ENCODE data around the gene CORO7. TPM values are rescaled to one million over a fixed set of nuclear protein-coding genes. Genes with fewer than 3 reads are reported as not detected.

Gene CORO7
- total RNA-seq, 1 donor from 2014 or later, result 25.7 TPM

DNA sequence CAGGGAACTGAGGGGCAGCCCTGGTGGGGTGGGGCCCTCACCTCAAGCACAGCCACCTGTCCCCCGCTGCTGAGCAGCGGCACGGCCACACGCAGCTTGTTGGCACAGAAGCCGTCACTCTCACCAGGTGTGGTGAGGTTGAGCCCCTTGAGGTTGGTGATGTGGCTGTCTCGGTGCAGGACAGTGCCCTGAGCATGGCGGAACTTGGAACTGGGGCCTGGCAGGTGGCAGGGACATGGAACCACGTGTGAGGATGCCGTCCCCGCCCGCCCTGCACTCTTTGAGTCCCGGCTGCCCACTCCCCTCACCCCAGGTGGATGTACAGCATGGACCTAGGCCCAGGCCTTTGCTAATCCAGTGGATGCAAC is 54.5 kb downstream of the CORO7 start:
- H3K27me3 Mint-ChIP-seq, result no peaks in the 10 kb centered on the region
- no peaks in the 10 kb centered on the region for H3K4me1 Mint-ChIP-seq (ENCODE audit: low read depth)
- no peak overlapping the region for H3K27ac Mint-ChIP-seq
- H3K4me3 Mint-ChIP-seq (ENCODE audit: low read depth), result no peak overlapping the region
- TF ChIP-seq, protein P1, sequence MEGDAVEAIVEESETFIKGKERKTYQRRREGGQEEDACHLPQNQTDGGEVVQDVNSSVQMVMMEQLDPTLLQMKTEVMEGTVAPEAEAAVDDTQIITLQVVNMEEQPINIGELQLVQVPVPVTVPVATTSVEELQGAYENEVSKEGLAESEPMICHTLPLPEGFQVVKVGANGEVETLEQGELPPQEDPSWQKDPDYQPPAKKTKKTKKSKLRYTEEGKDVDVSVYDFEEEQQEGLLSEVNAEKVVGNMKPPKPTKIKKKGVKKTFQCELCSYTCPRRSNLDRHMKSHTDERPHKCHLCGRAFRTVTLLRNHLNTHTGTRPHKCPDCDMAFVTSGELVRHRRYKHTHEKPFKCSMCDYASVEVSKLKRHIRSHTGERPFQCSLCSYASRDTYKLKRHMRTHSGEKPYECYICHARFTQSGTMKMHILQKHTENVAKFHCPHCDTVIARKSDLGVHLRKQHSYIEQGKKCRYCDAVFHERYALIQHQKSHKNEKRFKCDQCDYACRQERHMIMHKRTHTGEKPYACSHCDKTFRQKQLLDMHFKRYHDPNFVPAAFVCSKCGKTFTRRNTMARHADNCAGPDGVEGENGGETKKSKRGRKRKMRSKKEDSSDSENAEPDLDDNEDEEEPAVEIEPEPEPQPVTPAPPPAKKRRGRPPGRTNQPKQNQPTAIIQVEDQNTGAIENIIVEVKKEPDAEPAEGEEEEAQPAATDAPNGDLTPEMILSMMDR (IDR thresholded peaks at IDR 0.05; ENCODE audit: unreplicated experiment), result no peak
- DNase-seq (ENCODE audit: low spot score, unreplicated experiment), result no peak
- no peaks in the 10 kb centered on the region for H3K9me3 Mint-ChIP-seq (ENCODE audit: low read depth)
- peaks cover 4% of the 10 kb centered on the region for H3K36me3 Mint-ChIP-seq (ENCODE audit: insufficient read depth)

DNA sequence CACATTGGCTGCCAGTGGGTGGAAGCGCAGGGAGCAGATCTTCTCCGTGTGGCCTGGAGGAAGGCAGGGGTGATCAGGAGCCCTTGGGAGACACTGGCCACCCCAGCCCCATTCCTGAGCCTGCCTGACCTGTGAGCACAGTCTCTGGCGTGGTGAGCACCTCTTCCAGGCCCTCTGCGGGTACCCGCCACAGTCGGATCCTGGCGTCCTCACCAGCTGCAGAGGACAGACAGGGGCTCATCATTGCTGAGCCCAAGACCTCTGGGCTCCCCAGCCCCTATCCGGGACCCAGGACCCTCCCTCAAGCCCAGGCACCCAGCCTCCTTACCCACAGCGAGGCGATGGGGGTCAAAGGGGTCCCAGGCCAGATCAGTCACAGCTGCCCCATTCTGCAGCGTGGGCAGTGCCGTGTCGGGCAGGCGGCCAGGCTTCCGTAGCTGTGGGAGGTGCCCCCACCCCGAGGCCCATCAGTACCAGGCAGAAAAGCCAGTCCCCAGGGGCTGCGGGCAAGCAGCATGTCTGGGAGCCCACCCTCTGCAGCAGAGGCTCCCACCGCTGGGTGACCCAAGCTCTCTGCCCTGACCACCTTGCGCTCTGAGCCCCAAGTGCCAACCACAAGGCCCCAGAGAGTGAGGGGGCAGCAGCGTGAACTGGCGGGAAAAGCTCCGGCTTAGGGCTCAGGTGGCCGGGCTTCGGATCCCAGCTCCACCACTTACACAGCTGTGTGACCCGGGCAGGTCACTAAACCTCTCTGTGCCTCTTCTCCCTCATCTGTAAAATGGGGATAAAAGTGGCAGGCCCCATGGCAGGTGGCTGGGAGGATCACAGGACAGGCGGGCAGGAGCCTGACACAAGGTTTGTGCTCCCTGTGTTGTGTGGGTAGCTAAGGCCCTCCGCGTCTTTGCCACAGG is 55.1 kb downstream of the CORO7 start:
- Mint-ChIP-seq H3K36me3 (ENCODE audit: insufficient read depth) (peaks cover 4% of the 10 kb centered on the region), H3K4me3 (ENCODE audit: low read depth) (no peak overlapping the region), H3K9me3 (ENCODE audit: low read depth) (no peaks in the 10 kb centered on the region), H3K27ac (no peak overlapping the region), H3K27me3 (no peaks in the 10 kb centered on the region), H3K4me1 (ENCODE audit: low read depth) (no peaks in the 10 kb centered on the region)
- no peak for DNase-seq (ENCODE audit: low spot score, unreplicated experiment)
- TF ChIP-seq, protein P1 (IDR thresholded peaks at IDR 0.05; ENCODE audit: unreplicated experiment), result no peak

DNA sequence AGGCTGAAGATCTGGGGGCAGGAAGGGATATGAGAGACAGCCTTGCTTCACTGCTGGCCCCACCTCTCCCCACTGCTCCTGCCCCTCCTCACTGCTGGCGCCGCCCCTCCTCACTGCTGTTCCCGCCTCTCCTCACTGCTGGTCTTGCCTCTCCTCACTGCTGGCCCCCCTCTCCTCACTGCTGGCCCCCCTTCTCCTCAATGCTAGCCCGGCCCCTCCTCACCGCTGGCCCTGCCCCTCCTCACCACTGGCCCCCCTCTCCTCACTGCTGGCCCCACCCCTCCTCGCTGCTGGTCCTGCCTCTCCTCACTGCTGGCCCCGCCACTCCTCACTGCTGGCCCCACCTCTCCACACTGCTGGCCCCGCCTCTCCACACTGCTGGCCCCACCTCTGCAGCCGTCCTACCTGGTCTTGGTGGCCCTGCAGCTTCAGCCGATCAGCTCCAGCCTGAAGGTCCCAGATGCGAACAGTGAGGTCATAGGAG is 55.8 kb downstream of the CORO7 start:
- no peak for DNase-seq (ENCODE audit: low spot score, unreplicated experiment)
- Mint-ChIP-seq H3K9me3 (ENCODE audit: low read depth) (no peaks in the 10 kb centered on the region), H3K27ac (no peak overlapping the region), H3K36me3 (ENCODE audit: insufficient read depth) (peaks cover 4% of the 10 kb centered on the region), H3K4me3 (ENCODE audit: low read depth) (no peak overlapping the region), H3K27me3 (no peaks in the 10 kb centered on the region), H3K4me1 (ENCODE audit: low read depth) (no peaks in the 10 kb centered on the region)
- TF ChIP-seq, protein P1 (IDR thresholded peaks at IDR 0.05; ENCODE audit: unreplicated experiment), result no peak

DNA sequence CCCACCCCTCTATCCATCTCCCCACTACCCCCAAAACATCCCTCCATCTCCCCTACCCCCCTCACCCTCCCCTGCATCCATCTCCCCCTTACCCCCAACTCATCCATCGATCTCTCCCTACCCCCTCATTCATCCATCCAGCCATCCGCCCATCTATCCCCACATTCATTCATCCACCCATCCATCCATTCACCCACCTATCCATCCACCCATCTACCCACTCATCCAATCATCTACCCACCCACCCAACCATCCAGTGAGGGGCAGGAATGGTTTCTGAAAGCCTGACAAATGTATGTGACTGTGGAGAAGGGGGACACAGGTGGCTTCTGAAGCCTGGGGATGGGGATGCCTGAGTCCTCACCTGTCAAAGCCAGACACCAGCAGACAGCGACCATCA is 56.5 kb downstream of the CORO7 start:
- no peaks in the 10 kb centered on the region for H3K27me3 Mint-ChIP-seq
- TF ChIP-seq, protein P1 (IDR thresholded peaks at IDR 0.05; ENCODE audit: unreplicated experiment), result no peak
- no peak overlapping the region for H3K27ac Mint-ChIP-seq
- H3K9me3 Mint-ChIP-seq (ENCODE audit: low read depth), result no peaks in the 10 kb centered on the region
- no peak overlapping the region for H3K4me3 Mint-ChIP-seq (ENCODE audit: low read depth)
- H3K36me3 Mint-ChIP-seq (ENCODE audit: insufficient read depth), result peaks cover 4% of the 10 kb centered on the region
- no peaks in the 10 kb centered on the region for H3K4me1 Mint-ChIP-seq (ENCODE audit: low read depth)
- DNase-seq (ENCODE audit: low spot score, unreplicated experiment), result no peak

DNA sequence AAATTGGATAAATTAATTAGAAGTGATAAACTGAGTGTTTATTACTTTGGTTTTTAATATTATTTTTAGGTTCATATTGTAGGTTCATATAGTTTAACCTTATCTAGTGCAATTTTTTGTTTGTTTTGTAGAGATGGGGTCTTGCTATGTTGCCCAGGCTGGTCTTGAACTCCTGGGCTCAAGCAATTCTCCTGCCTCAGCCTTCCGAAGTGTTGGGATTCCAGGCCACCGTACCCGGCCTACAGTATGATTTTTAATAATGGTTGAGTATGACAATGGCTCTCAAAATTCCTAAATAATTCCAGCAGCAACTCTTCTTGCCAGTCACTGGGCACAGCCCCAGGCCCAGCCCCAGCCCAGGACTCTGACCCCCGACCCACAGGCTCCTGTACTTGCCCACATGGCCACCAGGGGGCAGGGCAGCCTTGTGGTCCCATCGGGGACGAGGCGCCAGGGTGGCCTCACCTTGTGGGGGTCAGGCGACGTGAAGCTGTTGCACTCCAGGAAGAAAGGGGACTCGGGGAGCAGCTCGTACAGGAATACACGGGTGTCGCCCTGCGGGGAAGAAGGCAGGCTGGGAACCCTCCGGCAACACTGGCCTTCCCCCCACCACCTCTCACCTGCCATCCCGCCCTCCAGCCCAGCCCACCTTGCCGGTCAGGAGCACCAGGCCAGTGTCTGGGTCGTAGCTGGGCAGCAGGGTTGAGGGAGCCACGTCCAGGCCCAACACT is 57.4 kb downstream of the CORO7 start:
- DNase-seq (ENCODE audit: low spot score, unreplicated experiment), result peak; percentile 83
- H3K27ac Mint-ChIP-seq, result no peak overlapping the region
- TF ChIP-seq, protein P1 (IDR thresholded peaks at IDR 0.05; ENCODE audit: unreplicated experiment), result peak; percentile 95

More for the DNA sequence above, 57.4 kb downstream of the CORO7 start:
- H3K36me3 Mint-ChIP-seq (ENCODE audit: insufficient read depth), result peaks cover 4% of the 10 kb centered on the region
- no peak overlapping the region for H3K4me3 Mint-ChIP-seq (ENCODE audit: low read depth)
- no peaks in the 10 kb centered on the region for H3K27me3 Mint-ChIP-seq
- H3K9me3 Mint-ChIP-seq (ENCODE audit: low read depth), result no peaks in the 10 kb centered on the region
- H3K4me1 Mint-ChIP-seq (ENCODE audit: low read depth), result no peaks in the 10 kb centered on the region

All from progenitor cell of endocrine pancreas (in vitro differentiated cells).